ENCODE measurements around the gene DAPK1.

Gene DAPK1

DNA sequence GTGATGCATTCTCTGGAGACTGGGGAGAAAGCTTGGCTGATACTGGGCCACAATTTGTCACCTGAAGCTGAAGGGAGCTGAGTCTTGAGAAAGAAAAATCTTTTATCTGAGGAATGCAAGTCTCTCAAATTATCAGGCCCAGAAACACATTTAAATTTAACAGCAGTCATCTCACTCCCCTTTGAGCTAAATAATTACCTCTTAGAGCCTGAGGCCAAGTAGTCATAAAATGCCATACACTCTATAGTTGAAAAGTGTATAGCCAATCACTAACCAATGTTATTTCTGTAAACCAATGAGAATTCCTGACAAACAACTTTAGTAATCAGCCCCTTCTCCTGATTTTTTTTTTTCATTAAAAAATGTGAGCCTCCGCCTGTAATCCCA, 32.7 kb upstream of the DAPK1 start:
- intact Hi-C loops (cut with DNase I; ENCODE audit: low total_unique reads): no loop called here
- TF ChIP-seq, protein P1, sequence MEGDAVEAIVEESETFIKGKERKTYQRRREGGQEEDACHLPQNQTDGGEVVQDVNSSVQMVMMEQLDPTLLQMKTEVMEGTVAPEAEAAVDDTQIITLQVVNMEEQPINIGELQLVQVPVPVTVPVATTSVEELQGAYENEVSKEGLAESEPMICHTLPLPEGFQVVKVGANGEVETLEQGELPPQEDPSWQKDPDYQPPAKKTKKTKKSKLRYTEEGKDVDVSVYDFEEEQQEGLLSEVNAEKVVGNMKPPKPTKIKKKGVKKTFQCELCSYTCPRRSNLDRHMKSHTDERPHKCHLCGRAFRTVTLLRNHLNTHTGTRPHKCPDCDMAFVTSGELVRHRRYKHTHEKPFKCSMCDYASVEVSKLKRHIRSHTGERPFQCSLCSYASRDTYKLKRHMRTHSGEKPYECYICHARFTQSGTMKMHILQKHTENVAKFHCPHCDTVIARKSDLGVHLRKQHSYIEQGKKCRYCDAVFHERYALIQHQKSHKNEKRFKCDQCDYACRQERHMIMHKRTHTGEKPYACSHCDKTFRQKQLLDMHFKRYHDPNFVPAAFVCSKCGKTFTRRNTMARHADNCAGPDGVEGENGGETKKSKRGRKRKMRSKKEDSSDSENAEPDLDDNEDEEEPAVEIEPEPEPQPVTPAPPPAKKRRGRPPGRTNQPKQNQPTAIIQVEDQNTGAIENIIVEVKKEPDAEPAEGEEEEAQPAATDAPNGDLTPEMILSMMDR (IDR thresholded peaks at IDR 0.05): no peak
- no peak for DNase-seq
- Histone ChIP-seq H3K27ac (no peak overlapping the region), H3K36me3 (no peaks in the 10 kb centered on the region), H3K4me1 (peaks cover 0 to 6% (median 0%) of the 10 kb centered on the region in 4 donors), H3K4me3 (no peak overlapping the region), H3K9me3 (no peaks in the 10 kb centered on the region), H3K27me3 (no peaks in the 10 kb centered on the region)

DNA sequence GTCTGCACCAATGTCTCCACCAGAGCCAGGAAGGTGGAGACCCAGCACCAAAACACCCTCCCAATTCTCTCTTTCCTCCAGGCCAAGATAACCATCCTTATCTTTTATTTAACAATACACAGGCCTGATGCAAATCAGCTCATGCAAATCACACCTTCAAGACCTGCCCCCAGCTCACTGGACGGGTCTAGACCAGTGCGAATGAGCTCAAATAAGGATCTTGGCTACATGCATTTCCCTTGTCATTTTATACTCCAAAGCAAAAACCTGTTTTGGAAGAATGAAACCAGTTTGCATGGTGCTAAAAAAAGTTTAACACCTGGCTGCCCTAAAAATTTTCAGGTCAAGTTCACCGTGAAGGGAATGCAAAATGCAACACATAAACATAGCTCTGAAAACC, 31.9 kb upstream of the DAPK1 start:
- no peak overlapping the region for H3K27ac ChIP-seq
- no peaks in the 10 kb centered on the region for H3K36me3 ChIP-seq
- peaks cover 0 to 6% (median 0%) of the 10 kb centered on the region in 4 donors for H3K4me1 ChIP-seq
- intact Hi-C loops (cut with DNase I; ENCODE audit: low total_unique reads): no loop called here
- no peaks in the 10 kb centered on the region for H3K9me3 ChIP-seq
- H3K27me3 ChIP-seq: no peaks in the 10 kb centered on the region
- TF ChIP-seq, protein P1 (IDR thresholded peaks at IDR 0.05): no peak
- H3K4me3 ChIP-seq: no peak overlapping the region
- no peak for DNase-seq

DNA sequence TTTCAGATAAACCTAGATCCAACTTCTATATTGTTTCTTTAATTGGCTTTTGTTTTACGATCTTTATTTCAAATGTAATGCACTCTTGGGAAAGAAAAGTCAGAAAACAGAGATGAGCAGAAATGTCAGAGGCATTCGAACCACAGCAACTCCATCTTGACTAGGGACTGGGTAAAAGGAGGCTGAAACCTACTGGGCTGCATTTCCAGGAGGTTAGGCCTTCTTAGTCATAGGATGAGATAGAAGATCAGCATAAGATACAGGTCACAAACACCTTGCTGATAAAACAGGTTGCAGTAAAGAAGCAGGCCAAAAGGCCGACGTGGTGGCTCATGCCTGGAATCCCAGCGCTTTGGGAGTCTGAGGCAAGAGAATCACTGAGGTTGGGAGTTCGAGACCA, 30.5 kb upstream of the DAPK1 start:
- Histone ChIP-seq H3K4me1 (peaks cover 0 to 6% (median 0%) of the 10 kb centered on the region in 4 donors), H3K9me3 (no peaks in the 10 kb centered on the region), H3K27ac (no peak overlapping the region), H3K4me3 (no peak overlapping the region), H3K36me3 (no peaks in the 10 kb centered on the region), H3K27me3 (no peaks in the 10 kb centered on the region)
- TF ChIP-seq, protein P1 (IDR thresholded peaks at IDR 0.05): no peak
- DNase-seq: no peak
- intact Hi-C loops (cut with DNase I; ENCODE audit: low total_unique reads): no loop called here

DNA sequence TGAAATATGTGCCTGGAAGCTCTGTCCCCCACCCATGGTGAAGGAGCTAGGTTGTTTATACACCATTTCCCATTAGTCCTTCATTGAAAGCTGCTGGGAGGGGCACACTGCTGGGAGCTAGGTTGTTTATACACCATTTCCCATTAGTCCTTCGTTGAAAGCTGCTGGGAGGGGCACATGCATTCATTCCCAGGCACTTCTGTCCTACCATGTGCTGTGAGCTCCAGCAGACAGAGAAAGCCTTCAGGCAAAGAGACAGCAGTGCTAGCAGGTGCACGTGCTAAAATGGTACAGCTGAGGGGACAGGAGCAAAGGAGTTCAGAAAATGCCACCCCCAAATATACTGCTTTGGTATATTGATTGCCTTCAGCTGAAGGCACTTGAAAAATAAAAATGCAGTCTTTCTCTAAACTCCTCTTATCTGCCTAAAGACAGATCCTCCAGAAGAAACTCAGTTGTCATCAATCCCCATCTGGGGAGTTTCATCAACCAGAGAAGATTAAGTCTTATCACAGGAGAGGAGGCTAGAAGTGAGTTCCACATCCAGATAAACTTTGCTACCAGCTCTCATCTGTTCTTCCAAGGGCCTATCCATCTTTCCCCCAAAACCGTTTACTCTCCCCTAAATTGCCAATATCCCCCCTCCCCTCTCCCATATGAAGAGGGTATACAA, 27.7 kb upstream of the DAPK1 start:
- Histone ChIP-seq H3K27me3 (no peaks in the 10 kb centered on the region), H3K27ac (no peak overlapping the region), H3K36me3 (no peaks in the 10 kb centered on the region), H3K9me3 (no peaks in the 10 kb centered on the region), H3K4me1 (no peaks in the 10 kb centered on the region), H3K4me3 (no peak overlapping the region)
- intact Hi-C loops (cut with DNase I; ENCODE audit: low total_unique reads): no loop called here
- DNase-seq: no peak
- TF ChIP-seq, protein P1 (IDR thresholded peaks at IDR 0.05): no peak

DNA sequence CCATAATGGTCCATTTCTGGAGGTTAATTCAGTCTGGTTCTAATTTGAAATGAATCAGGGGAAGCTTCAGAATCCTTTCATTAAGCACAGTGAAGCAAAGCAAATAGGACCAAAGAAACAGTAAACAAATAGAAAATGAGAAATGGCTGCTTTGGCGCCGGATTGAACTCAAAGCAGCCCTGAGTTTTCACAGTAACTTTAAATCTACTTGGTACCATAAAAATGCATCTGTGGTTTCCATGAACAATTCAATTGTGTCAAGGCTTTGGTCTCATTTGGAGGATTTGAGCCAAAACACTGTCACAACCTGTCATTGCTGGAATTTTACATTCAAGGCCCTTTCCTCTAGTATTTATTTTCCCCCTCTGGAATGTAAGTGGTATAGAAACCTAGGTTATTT, 25.9 kb upstream of the DAPK1 start:
- H3K27ac ChIP-seq: no peak overlapping the region
- intact Hi-C loops (cut with DNase I; ENCODE audit: low total_unique reads): no loop called here
- no peaks in the 10 kb centered on the region for H3K4me1 ChIP-seq
- no peaks in the 10 kb centered on the region for H3K9me3 ChIP-seq
- DNase-seq: no peak
- no peaks in the 10 kb centered on the region for H3K27me3 ChIP-seq
- no peaks in the 10 kb centered on the region for H3K36me3 ChIP-seq
- no peak overlapping the region for H3K4me3 ChIP-seq
- TF ChIP-seq, protein P1 (IDR thresholded peaks at IDR 0.05): no peak

DNA sequence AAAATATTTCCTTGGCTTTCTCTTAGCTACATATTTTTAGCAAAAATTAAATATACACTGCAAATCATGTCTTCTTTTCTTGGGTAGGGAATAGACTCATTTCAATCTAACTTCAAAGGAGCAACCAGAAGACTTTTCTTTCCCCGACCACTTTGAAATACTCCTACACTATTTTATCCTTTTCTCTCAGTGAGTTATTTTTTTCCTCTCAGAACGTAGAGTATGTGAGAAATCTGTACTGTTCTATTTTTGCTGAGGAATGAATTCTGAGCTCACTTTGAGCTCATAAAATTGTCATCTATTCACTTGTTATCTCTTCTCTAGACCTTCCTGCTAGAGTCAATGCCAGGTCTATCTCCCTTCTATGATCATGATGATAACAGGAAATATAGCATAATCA, 22.2 kb upstream of the DAPK1 start:
- DNase-seq: no peak
- H3K9me3 ChIP-seq: no peaks in the 10 kb centered on the region
- no peaks in the 10 kb centered on the region for H3K4me1 ChIP-seq
- TF ChIP-seq, protein P1 (IDR thresholded peaks at IDR 0.05): no peak
- intact Hi-C loops (cut with DNase I; ENCODE audit: low total_unique reads): no loop called here
- no peak overlapping the region for H3K27ac ChIP-seq
- H3K36me3 ChIP-seq: no peaks in the 10 kb centered on the region
- no peaks in the 10 kb centered on the region for H3K27me3 ChIP-seq
- no peak overlapping the region for H3K4me3 ChIP-seq

Measured in tibial artery (tissue), 4 donors.